Fibroblast of mammary gland (primary cell): Measurements from ENCODE around the gene POU3F2.

ENCODE experiments used
- DNase-seq: peaks from one replicate; pipeline ENCODE4 v3.0.0-alpha.2; 2010; ENCODE audit warnings: low read depth
- H3K4me3 ChIP-seq: 2 replicates; pipeline ENCODE4 v1.5.1; 2011; ENCODE audit warnings: low read depth, mild to moderate bottlenecking, low read length, moderate library complexity; ENCODE audit not compliant: control insufficient read depth
- CTCF ChIP-seq: conservative IDR thresholded peaks from 2 replicates; pipeline ENCODE4 v1.5.1; 2011; ENCODE audit warnings: low read depth, low read length, inconsistent platforms; ENCODE audit not compliant: control insufficient read depth, insufficient read depth

The POU3F2 gene

GRCh38 chr6:98831057-98831958 lies 3.1 kb upstream of the POU3F2 start:
- no peak overlapping the region for H3K4me3 ChIP-seq

GRCh38 chr6:98831959-98832283 lies 2.5 kb upstream of the POU3F2 start:
- no peak overlapping the region for H3K4me3 ChIP-seq
- DNase-seq: no peak

More at GRCh38 chr6:98831057-98831958, 3.1 kb upstream of the POU3F2 start:
- no peak for TF ChIP-seq CTCF
- DNase-seq: no peak

GRCh38 chr6:98832284-98833056 lies 1.9 kb upstream of the POU3F2 start:
- DNase-seq: peak; percentile 86
- H3K4me3 ChIP-seq: peak overlapping the region; percentile 10
- TF ChIP-seq CTCF: no peak

More at GRCh38 chr6:98831959-98832283, 2.5 kb upstream of the POU3F2 start:
- TF ChIP-seq CTCF: no peak

- DNase-seq: peak; percentile 29
- no peak for TF ChIP-seq CTCF
- peak overlapping the region; percentile 15 for H3K4me3 ChIP-seq
Observed at GRCh38 chr6:98833057-98833306, 1.4 kb upstream of the POU3F2 start.

GRCh38 chr6:98833307-98834059 lies 891 bp upstream of the POU3F2 start:
- TF ChIP-seq CTCF: no peak
- peak; percentile 10 for DNase-seq

GRCh38 chr6:98835149-98836024 lies 1.0 kb downstream of the POU3F2 start:
- DNase-seq: no peak
- TF ChIP-seq CTCF: no peak
- H3K4me3 ChIP-seq: no peak overlapping the region

More at GRCh38 chr6:98833307-98834059, 891 bp upstream of the POU3F2 start:
- peak overlapping the region; percentile 27 for H3K4me3 ChIP-seq
